ENCODE data around the gene BOC. TPM values are rescaled to one million over a fixed set of nuclear protein-coding genes. Genes with fewer than 3 reads are reported as not detected.

BOC gene
- total RNA-seq, 1 experiment from 2014 or later: 0.73 TPM

DNA sequence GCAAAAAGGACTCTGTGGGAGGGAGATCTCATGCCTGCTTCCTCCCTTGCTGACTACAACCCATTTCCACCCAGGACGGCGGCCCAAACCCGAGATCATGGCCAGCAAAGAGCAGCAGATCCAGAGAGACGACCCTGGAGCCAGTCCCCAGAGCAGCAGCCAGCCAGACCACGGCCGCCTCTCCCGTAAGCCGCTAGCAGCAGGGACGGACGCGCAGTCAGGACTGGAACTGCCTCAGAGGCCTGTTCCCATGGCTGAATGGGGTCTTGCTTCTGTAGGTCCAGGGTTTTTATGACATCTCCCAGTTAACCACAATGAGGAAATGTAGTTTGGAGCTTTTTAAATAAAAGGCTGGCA, 67.2 kb downstream of the BOC start:
- no peak overlapping the region for H3K27ac Mint-ChIP-seq (ENCODE audit: unreplicated experiment)
- CTCF ChIA-PET: no interaction called here

DNA sequence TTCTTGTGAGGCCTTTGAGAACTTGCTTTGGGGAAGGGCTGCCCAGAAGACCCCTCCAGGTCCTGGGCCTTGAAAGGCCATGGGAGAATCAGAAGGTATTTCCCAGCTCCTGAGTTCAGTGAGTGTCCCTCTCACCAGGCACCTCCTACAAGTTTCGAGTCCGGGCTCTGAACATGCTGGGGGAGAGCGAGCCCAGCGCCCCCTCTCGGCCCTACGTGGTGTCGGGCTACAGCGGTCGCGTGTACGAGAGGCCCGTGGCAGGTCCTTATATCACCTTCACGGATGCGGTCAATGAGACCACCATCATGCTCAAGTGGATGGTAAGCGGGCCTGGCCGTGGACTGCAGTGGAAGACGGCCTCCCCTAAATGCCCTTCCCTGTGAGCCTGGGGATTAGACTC, 68.3 kb downstream of the BOC start:
- no peak overlapping the region for H3K4me3 ChIP-seq (ENCODE audit: low read depth, low read length)
- H3K4me3 Mint-ChIP-seq (ENCODE audit: unreplicated experiment): no peak overlapping the region
- TF ChIP-seq, protein P1, sequence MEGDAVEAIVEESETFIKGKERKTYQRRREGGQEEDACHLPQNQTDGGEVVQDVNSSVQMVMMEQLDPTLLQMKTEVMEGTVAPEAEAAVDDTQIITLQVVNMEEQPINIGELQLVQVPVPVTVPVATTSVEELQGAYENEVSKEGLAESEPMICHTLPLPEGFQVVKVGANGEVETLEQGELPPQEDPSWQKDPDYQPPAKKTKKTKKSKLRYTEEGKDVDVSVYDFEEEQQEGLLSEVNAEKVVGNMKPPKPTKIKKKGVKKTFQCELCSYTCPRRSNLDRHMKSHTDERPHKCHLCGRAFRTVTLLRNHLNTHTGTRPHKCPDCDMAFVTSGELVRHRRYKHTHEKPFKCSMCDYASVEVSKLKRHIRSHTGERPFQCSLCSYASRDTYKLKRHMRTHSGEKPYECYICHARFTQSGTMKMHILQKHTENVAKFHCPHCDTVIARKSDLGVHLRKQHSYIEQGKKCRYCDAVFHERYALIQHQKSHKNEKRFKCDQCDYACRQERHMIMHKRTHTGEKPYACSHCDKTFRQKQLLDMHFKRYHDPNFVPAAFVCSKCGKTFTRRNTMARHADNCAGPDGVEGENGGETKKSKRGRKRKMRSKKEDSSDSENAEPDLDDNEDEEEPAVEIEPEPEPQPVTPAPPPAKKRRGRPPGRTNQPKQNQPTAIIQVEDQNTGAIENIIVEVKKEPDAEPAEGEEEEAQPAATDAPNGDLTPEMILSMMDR (IDR thresholded peaks at IDR 0.05; ENCODE audit: insufficient read depth in 1 of 2, low read depth in 1 of 2, low read length in 1 of 2, severe bottlenecking in 1 of 2, unreplicated experiment in 1 of 2): no peak
- peaks cover 12% of the 10 kb centered on the region for H3K27me3 Mint-ChIP-seq (ENCODE audit: insufficient read depth, unreplicated experiment)
- no peak for DNase-seq
- CTCF ChIA-PET: no interaction called here
- no peaks in the 10 kb centered on the region; the same call in 1 of the 2 replicates for H3K27me3 ChIP-seq (replicated peaks; ENCODE audit: control insufficient read depth, insufficient read depth, low read length)
- no TSS peak for BruUV-seq (replicated peaks)
- H3K9me3 Mint-ChIP-seq (ENCODE audit: unreplicated experiment): no peaks in the 10 kb centered on the region
- POLR2A ChIA-PET: no interaction called here
- no peaks in the 10 kb centered on the region for H3K36me3 ChIP-seq (ENCODE audit: control insufficient read depth, insufficient read depth, low read length)
- no peaks in the 10 kb centered on the region for H3K9me3 ChIP-seq
- peaks cover 9% of the 10 kb centered on the region for H3K4me1 ChIP-seq
- no peak overlapping the region for H3K27ac Mint-ChIP-seq (ENCODE audit: unreplicated experiment)
- peaks cover 15% of the 10 kb centered on the region for H3K4me1 Mint-ChIP-seq (ENCODE audit: low read depth, unreplicated experiment)
- intact Hi-C loops (cut with micrococcal nuclease; ENCODE audit: unreplicated experiment): no loop called here
- no peaks in the 10 kb centered on the region for H3K36me3 Mint-ChIP-seq (ENCODE audit: insufficient read depth, unreplicated experiment)

More for the DNA sequence above, 67.2 kb downstream of the BOC start:
- DNase-seq: no peak
- TF ChIP-seq, protein P1 (IDR thresholded peaks at IDR 0.05; ENCODE audit: insufficient read depth in 1 of 2, low read depth in 1 of 2, low read length in 1 of 2, severe bottlenecking in 1 of 2, unreplicated experiment in 1 of 2): no peak
- no peak overlapping the region for H3K4me3 Mint-ChIP-seq (ENCODE audit: unreplicated experiment)
- no peaks in the 10 kb centered on the region; the same call in 1 of the 2 replicates for H3K27me3 ChIP-seq (replicated peaks; ENCODE audit: control insufficient read depth, insufficient read depth, low read length)
- POLR2A ChIA-PET: no interaction called here
- intact Hi-C loops (cut with micrococcal nuclease; ENCODE audit: unreplicated experiment): no loop called here
- H3K9me3 Mint-ChIP-seq (ENCODE audit: unreplicated experiment): no peaks in the 10 kb centered on the region
- no TSS peak for BruUV-seq (replicated peaks)
- peaks cover 7% of the 10 kb centered on the region for H3K27me3 Mint-ChIP-seq (ENCODE audit: insufficient read depth, unreplicated experiment)
- H3K36me3 ChIP-seq (ENCODE audit: control insufficient read depth, insufficient read depth, low read length): no peaks in the 10 kb centered on the region
- H3K4me1 Mint-ChIP-seq (ENCODE audit: low read depth, unreplicated experiment): peaks cover 15% of the 10 kb centered on the region
- peaks cover 9% of the 10 kb centered on the region for H3K4me1 ChIP-seq
- no peaks in the 10 kb centered on the region for H3K36me3 Mint-ChIP-seq (ENCODE audit: insufficient read depth, unreplicated experiment)
- no peaks in the 10 kb centered on the region for H3K9me3 ChIP-seq
- no peak overlapping the region for H3K4me3 ChIP-seq (ENCODE audit: low read depth, low read length)

DNA sequence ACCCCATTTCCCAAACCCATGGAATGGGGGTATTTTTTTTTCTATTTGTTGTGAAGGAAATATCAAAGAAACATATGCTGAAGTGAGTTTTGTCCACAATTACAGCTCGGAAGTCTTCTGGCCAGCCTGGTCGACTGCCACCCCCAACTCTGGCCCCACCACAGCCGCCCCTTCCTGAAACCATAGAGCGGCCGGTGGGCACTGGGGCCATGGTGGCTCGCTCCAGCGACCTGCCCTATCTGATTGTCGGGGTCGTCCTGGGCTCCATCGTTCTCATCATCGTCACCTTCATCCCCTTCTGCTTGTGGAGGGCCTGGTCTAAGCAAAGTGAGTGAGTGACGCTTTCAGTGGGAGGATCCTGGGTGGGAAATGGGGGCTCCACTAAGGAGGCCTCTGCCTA, 71.9 kb downstream of the BOC start:
- POLR2A ChIA-PET: no interaction called here
- DNase-seq: no peak
- Histone ChIP-seq H3K4me1 (peaks cover 9% of the 10 kb centered on the region), H3K4me3 (ENCODE audit: low read depth, low read length) (no peak overlapping the region), H3K9me3 (no peaks in the 10 kb centered on the region), H3K27me3 (replicated peaks; ENCODE audit: control insufficient read depth, insufficient read depth, low read length) (no peaks in the 10 kb centered on the region; the same call in 1 of the 2 replicates), H3K36me3 (ENCODE audit: control insufficient read depth, insufficient read depth, low read length) (no peaks in the 10 kb centered on the region)
- Mint-ChIP-seq H3K27ac (ENCODE audit: unreplicated experiment) (no peak overlapping the region), H3K4me1 (ENCODE audit: low read depth, unreplicated experiment) (peaks cover 15% of the 10 kb centered on the region), H3K27me3 (ENCODE audit: insufficient read depth, unreplicated experiment) (peaks cover 12% of the 10 kb centered on the region), H3K9me3 (ENCODE audit: unreplicated experiment) (no peaks in the 10 kb centered on the region), H3K36me3 (ENCODE audit: insufficient read depth, unreplicated experiment) (no peaks in the 10 kb centered on the region), H3K4me3 (ENCODE audit: unreplicated experiment) (no peak overlapping the region)
- intact Hi-C loops (cut with micrococcal nuclease; ENCODE audit: unreplicated experiment): no loop called here
- BruUV-seq (replicated peaks): no TSS peak
- TF ChIP-seq, protein P1 (IDR thresholded peaks at IDR 0.05; ENCODE audit: insufficient read depth in 1 of 2, low read depth in 1 of 2, low read length in 1 of 2, severe bottlenecking in 1 of 2, unreplicated experiment in 1 of 2): no peak
- CTCF ChIA-PET: no interaction called here
